Effector memory CD8-positive, alpha-beta T cell (primary cell): Measurements from ENCODE around the gene TEX52.

Experiments used
- ATAC-seq: fragments of 150-1000 bp; cut with Tn5 transposase; replicated peaks from 2 replicates; pipeline ENCODE4 v1.10.0; 2021; ENCODE audit warnings: mild to moderate bottlenecking, moderate library complexity
- DNase-seq, 3 experiments: peaks; one replicate each; pipeline ENCODE4 v3.0.0; 2021
- H3K27ac Mint-ChIP-seq, 2 donors: one replicate each; pipeline ENCODE4 v1.8.0; 2022; ENCODE audit warnings: mild to moderate bottlenecking in 2 of 2, mixed read lengths in 2 of 2, moderate library complexity in 2 of 2
- H3K27me3 Mint-ChIP-seq, 2 donors: one replicate each; pipeline ENCODE4 v1.8.0; 2022; ENCODE audit warnings: mixed read lengths in 2 of 2
- H3K36me3 Mint-ChIP-seq: one replicate; pipeline ENCODE4 v1.8.0; 2022; ENCODE audit warnings: mild to moderate bottlenecking, moderate library complexity, mixed read lengths; ENCODE audit not compliant: insufficient read depth
- H3K4me1 Mint-ChIP-seq, 2 donors: one replicate each; pipeline ENCODE4 v1.8.0; 2022; ENCODE audit warnings: low read depth in 2 of 2, mixed read lengths in 2 of 2
- H3K4me3 Mint-ChIP-seq, 2 donors: one replicate each; pipeline ENCODE4 v1.8.0; 2022; ENCODE audit warnings: mild to moderate bottlenecking in 2 of 2, mixed read lengths in 2 of 2, moderate library complexity in 2 of 2
- H3K9me3 Mint-ChIP-seq, 2 donors: one replicate each; pipeline ENCODE4 v1.8.0; 2022; ENCODE audit warnings: mixed read lengths in 2 of 2

The TEX52 gene

DNA sequence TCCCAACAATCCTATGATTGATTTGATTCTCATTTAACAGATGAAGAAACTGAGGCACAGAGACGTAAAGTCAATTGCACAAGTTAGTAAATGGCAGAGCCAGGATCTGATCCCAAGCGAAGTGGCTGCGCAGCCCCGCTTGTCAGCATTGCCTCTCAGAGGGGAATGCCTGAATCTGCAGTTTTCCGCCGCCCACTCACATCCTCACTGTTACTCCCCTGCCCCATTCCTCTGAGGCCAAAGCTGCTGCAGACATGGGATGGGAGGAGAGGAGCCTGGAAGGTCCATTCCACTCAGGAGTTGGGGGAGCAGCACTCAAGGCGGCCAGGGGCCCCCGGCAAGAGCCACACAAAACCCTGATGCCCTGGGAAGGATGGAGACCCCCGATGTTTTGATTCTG is 23.0 kb downstream of the TEX52 start:
- no peak for DNase-seq
- no peak overlapping the region for H3K27ac Mint-ChIP-seq
- peaks cover 5 to 11% of the 10 kb centered on the region in 2 donors for H3K4me1 Mint-ChIP-seq
- no peaks in the 10 kb centered on the region for H3K9me3 Mint-ChIP-seq
- no peaks in the 10 kb centered on the region for H3K27me3 Mint-ChIP-seq
- peaks cover 19% of the 10 kb centered on the region for H3K36me3 Mint-ChIP-seq
- ATAC-seq, result no peak
- H3K4me3 Mint-ChIP-seq, result no peak overlapping the region

DNA sequence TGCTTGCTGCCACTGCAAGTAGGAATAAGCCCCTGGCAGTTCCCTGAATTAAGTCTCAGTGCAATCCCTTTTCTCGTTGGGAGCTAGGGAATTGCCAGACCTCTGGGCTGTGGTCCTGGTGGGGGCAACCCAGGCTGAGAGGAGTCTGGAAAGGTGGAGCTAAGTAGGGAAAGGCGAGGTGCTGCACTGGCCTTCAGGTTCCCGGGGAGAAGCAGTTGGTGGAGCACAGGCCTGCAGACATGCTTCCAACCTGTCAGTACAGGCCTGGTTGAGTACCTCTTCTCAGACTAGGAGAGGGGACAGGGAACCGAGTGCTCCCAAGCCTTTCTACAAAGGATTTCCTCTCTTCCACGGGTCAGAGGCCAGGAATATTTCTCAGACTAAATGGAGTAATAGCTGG is 23.5 kb downstream of the TEX52 start:
- no peak overlapping the region for H3K4me3 Mint-ChIP-seq
- DNase-seq, result no peak
- H3K27ac Mint-ChIP-seq, result no peak overlapping the region
- no peaks in the 10 kb centered on the region for H3K27me3 Mint-ChIP-seq
- peaks cover 16% of the 10 kb centered on the region for H3K36me3 Mint-ChIP-seq
- ATAC-seq, result no peak
- H3K4me1 Mint-ChIP-seq, result peaks cover 5 to 11% of the 10 kb centered on the region in 2 donors
- H3K9me3 Mint-ChIP-seq, result no peaks in the 10 kb centered on the region

DNA sequence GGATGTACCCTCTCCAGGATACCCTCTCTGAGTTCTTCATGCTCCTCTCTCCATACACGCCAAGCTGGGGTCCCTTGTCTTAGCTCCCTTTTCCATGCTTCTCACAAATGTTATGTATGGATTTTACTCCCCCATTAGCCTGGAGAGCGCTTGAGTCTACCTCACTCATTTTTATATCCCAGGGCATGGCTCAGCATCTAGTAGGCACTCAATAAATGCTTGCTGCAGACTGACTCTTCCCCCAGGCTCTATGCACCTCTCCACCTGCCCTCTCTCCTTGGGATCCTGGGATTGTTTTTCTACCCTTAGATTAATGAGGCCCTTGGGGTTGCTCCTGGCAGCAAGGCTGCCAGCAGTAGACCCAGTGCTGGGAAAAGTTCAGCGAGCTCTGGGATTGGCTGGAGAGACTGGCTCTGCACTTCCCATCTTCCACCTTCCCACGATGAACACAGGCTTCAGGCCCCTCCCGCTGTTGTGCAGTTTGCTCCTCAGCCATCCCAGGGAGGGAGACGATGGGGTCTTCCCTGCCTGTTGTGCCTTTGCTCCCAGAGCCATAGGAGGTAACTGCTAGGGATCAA is 24.2 kb downstream of the TEX52 start:
- H3K4me1 Mint-ChIP-seq, result peaks cover 5 to 11% of the 10 kb centered on the region in 2 donors
- H3K27ac Mint-ChIP-seq, result peak overlapping the region in 1 of 2 donors; percentile 79
- no peaks in the 10 kb centered on the region for H3K27me3 Mint-ChIP-seq
- H3K4me3 Mint-ChIP-seq, result no peak overlapping the region
- no peaks in the 10 kb centered on the region for H3K9me3 Mint-ChIP-seq
- ATAC-seq, result no peak
- H3K36me3 Mint-ChIP-seq, result peaks cover 12% of the 10 kb centered on the region
- no peak for DNase-seq

- no peak for ATAC-seq
Measured at GRCh38 chr12:2829275-2829674, 27.6 kb downstream of the TEX52 start.

GRCh38 chr12:2826721-2827515 is 29.9 kb downstream of the TEX52 start:
- Mint-ChIP-seq H3K36me3 (peaks cover 51% of the 10 kb centered on the region), H3K9me3 (no peaks in the 10 kb centered on the region), H3K27me3 (no peaks in the 10 kb centered on the region), H3K4me3 (no peak overlapping the region), H3K27ac (peak overlapping the region; percentile 32 to 59), H3K4me1 (peaks cover 0 to 2% of the 10 kb centered on the region in 2 donors)
- no peak for ATAC-seq
- no peak for DNase-seq

More at GRCh38 chr12:2829275-2829674, 27.6 kb downstream of the TEX52 start:
- no peaks in the 10 kb centered on the region for H3K9me3 Mint-ChIP-seq
- peaks cover 29% of the 10 kb centered on the region for H3K36me3 Mint-ChIP-seq
- H3K4me1 Mint-ChIP-seq, result peaks cover 3 to 5% of the 10 kb centered on the region in 2 donors
- peak overlapping the region in 1 of 2 donors; percentile 69 for H3K27ac Mint-ChIP-seq
- DNase-seq, result no peak
- no peaks in the 10 kb centered on the region for H3K27me3 Mint-ChIP-seq
- H3K4me3 Mint-ChIP-seq, result no peak overlapping the region

DNA sequence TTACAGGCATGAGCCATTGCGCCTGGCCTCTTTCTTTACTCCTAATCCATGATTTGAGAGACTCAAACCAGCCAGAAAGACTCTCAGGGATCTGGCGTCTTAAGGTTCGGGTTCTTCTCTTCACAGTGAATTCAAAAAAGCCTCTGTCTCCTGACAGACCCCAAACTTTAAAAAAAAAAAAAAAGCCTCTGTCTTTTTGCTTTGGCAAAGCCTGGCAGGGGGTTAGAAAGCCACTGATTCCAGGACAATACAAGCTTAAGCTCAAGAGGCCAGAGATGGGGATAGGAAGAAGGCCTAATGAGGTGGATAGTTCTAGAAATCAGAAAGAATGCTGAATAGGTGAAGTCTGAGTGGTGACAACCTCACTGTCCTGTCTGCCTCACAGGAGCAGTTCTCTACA is 30.8 kb downstream of the TEX52 start:
- Mint-ChIP-seq H3K27me3 (no peaks in the 10 kb centered on the region), H3K27ac (peak overlapping the region in 1 of 2 donors; percentile 8), H3K9me3 (no peaks in the 10 kb centered on the region), H3K4me3 (no peak overlapping the region), H3K36me3 (peaks cover 59% of the 10 kb centered on the region), H3K4me1 (peaks cover 0 to 2% of the 10 kb centered on the region in 2 donors)
- no peak for ATAC-seq
- DNase-seq, result no peak

DNA sequence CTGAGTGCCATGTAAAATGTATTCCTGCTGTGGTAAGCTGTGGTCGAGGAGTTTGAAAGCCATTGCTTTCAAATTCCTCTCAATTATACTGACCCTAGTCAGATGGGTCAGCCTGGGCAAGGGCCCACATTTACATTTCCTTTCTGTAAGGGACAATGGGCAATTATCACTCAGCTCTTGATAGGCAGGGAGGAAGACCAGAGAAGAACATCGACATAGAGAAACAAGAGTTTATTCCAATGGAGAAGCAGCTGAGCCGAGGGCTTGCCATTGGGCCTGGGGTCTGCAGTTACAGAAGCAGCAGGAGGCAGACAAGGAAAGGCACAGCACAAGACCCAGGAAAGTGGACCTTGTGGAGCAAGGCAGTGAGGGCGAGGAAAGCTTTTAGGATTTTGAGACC is 31.7 kb downstream of the TEX52 start:
- Mint-ChIP-seq H3K27ac (peak overlapping the region in 1 of 2 donors; percentile 32), H3K36me3 (peaks cover 60% of the 10 kb centered on the region), H3K4me3 (no peak overlapping the region), H3K9me3 (no peaks in the 10 kb centered on the region), H3K27me3 (no peaks in the 10 kb centered on the region), H3K4me1 (peaks cover 0 to 2% of the 10 kb centered on the region in 2 donors)
- DNase-seq (no peak), ATAC-seq (no peak)

DNA sequence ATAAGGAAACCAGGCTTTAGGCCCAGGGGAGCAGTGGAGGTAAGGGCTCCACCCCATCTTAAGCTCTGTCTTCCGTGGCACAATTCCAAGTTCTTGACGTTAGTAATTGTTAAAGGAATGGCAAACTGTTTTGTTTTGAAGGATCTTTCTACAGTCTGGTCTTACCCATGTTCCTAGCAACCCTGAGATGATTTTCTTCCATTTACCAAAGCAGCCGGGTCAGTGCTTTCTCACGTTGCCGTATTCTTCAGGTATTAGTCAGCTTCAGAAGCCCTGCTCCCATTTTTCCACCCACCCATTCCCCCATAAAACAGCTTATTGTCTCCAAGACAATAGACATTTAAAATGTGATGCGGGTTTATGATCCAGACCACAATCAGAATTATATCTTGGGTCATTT is 32.3 kb downstream of the TEX52 start:
- DNase-seq (no peak), ATAC-seq (no peak)
- Mint-ChIP-seq H3K4me1 (peaks cover 2 to 3% of the 10 kb centered on the region in 2 donors), H3K27ac (peak overlapping the region in 1 of 2 donors; percentile 32), H3K9me3 (no peaks in the 10 kb centered on the region), H3K4me3 (no peak overlapping the region), H3K27me3 (no peaks in the 10 kb centered on the region), H3K36me3 (peaks cover 59% of the 10 kb centered on the region)

DNA sequence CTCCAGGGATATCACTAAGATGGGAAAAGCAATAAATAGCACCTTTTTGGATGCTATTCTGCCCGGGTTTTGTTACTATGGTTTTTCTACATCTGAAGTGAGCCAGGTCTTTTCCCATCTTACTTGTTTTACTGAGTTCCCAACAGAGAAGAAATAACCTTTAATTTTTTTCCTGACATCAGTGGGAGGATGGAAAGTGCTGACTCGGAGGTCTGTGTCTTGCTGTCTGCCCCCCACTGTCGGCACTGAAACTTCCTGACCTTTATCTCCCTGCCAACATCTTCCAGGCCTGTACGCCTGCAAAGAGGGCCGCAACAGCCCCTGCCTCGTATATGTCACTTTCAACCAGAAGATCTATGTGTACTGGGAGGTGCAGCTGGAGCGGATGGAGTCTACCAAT is 33.4 kb downstream of the TEX52 start:
- Mint-ChIP-seq H3K4me3 (no peak overlapping the region), H3K4me1 (peaks cover 2 to 4% of the 10 kb centered on the region in 2 donors), H3K36me3 (peaks cover 64% of the 10 kb centered on the region), H3K27me3 (no peaks in the 10 kb centered on the region), H3K27ac (peak overlapping the region in 1 of 2 donors; percentile 32), H3K9me3 (no peaks in the 10 kb centered on the region)
- no peak for ATAC-seq
- DNase-seq, result no peak

- H3K4me1 Mint-ChIP-seq, result peaks cover 4 to 6% of the 10 kb centered on the region in 2 donors
- DNase-seq (no peak), ATAC-seq (no peak)
- no peaks in the 10 kb centered on the region for H3K9me3 Mint-ChIP-seq
- H3K27ac Mint-ChIP-seq, result peak overlapping the region in 1 of 2 donors; percentile 71
- peaks cover 63% of the 10 kb centered on the region for H3K36me3 Mint-ChIP-seq
- no peaks in the 10 kb centered on the region for H3K27me3 Mint-ChIP-seq
- H3K4me3 Mint-ChIP-seq, result no peak overlapping the region
Measured at GRCh38 chr12:2820432-2820831, 36.4 kb downstream of the TEX52 start.

GRCh38 chr12:2819810-2820209 is 37.0 kb downstream of the TEX52 start:
- H3K9me3 Mint-ChIP-seq, result no peaks in the 10 kb centered on the region
- H3K4me3 Mint-ChIP-seq, result no peak overlapping the region
- peaks cover 60% of the 10 kb centered on the region for H3K36me3 Mint-ChIP-seq
- no peak for DNase-seq
- no peak for ATAC-seq
- H3K27ac Mint-ChIP-seq, result no peak overlapping the region
- H3K4me1 Mint-ChIP-seq, result peaks cover 6 to 10% of the 10 kb centered on the region in 2 donors
- no peaks in the 10 kb centered on the region for H3K27me3 Mint-ChIP-seq

DNA sequence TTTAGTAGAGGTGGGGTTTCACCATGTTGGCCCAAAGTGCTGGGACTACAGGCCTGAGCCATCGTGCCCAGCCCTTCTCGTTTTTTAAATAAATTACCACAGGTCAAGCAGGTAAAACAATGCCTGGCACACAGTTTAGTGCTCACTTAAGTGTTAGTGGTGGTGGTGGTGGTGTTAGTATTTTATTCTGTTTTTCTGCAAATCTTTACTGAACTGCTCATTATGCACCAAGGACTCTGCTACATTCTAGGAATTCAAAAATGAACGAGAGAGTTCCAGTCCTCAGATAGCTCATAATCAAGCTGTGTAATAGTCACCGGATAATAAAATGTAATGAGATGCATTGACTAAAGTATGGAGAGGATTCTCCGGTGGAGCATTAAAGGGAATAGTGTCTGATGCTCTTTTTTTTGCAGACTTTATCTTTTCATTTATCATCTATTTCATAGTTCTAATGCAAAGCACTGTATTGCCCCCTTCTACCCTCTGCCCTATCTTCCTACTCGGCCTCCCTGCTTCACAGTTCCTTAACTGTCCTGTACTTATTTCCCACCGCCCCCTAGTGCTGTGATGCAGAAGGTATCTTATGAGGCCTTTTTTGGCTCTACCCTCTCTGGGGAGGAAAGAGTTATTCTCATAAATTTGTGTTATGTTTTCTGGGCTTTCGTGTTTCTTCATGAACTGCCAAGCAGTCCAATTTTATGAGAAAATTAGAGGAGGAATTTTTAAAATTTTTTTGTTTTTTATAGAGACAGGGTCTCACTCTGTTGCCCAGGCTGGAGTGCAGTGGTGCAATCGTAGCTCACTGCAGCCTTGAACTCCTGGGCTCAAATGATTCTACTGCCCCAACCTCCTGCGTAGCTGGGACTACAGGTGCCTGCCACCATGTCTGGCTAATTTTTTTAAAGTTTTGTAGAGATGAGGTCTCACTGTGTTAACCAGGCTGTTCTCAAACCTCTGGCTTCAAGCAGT is 43.3 kb downstream of the TEX52 start:
- H3K27me3 Mint-ChIP-seq, result no peaks in the 10 kb centered on the region
- H3K4me1 Mint-ChIP-seq, result peaks cover 11 to 19% of the 10 kb centered on the region in 2 donors
- peaks cover 38% of the 10 kb centered on the region for H3K36me3 Mint-ChIP-seq
- DNase-seq (peak in 2 of 3 experiments; percentile 29), ATAC-seq (no peak)
- H3K9me3 Mint-ChIP-seq, result no peaks in the 10 kb centered on the region
- peak overlapping the region; percentile 93 to 97 for H3K27ac Mint-ChIP-seq
- peak overlapping the region; percentile 91 to 94 for H3K4me3 Mint-ChIP-seq
